GM19452 (cell line): ENCODE measurements around the gene ROPN1L.

Experiments
- ATAC-seq: cut with Tn5 transposase; IDR thresholded peaks from one replicate; pipeline ENCODE4 v1.9.1; 2021; ENCODE audit not compliant: unreplicated experiment

ROPN1L gene

DNA sequence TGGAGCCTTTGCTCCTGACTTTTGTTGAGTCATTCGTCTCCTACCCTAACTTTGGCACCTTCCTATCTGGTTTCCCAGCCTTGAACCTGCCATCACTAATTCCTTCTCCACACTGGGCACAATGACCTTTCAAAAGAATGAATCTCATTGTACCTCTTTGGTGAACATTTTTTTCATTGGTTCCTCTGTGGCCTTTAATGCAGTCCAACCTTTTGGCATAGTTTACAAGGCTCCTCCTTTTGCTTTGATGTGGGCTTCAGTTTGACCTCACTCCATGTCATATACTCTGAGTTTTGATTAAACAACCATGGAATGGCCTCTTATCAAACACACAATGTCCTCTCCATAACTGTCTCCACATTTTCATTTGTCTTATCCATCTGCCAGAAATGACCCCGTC, 14.5 kb upstream of the ROPN1L start:
- no peak for ATAC-seq

DNA sequence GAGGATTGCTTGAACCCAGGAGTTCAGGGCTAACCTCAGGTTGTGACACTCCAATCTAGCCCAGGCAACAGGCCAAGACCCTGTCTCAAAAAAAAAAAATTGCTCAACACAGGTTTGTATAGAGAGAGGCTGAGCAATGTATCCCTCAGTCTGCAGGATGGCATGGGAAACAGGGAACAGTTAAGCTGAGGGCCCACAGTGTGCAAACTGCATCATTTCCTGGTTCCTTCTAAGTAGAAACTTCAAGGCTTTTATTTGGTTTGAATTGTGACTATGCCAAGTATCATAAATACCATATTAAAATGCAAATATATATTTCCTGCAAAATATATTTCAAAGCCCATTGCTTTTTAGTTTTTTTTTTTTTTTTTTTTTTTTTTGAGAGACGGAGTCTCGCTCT, 13.7 kb upstream of the ROPN1L start:
- no peak for ATAC-seq

DNA sequence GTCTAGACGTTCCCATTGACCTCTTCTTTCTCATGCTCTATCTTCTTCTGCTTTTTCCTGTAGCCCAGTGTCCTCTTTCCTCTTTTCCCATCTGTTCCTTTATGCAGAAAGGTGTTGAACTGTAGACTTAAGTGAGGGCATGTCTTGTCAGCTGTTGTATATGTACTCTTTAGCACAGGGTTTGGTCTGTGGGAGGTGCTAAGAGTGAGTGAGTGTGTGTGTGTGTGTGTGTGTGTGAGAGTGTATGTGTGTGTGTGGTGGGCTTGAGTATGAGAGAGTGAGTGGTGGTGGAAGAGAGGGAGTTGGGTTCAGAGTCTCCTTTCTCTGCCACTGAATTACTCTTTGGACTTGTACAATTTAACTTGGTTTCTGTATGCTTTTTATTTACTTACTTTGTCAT, 10.3 kb upstream of the ROPN1L start:
- ATAC-seq = no peak

DNA sequence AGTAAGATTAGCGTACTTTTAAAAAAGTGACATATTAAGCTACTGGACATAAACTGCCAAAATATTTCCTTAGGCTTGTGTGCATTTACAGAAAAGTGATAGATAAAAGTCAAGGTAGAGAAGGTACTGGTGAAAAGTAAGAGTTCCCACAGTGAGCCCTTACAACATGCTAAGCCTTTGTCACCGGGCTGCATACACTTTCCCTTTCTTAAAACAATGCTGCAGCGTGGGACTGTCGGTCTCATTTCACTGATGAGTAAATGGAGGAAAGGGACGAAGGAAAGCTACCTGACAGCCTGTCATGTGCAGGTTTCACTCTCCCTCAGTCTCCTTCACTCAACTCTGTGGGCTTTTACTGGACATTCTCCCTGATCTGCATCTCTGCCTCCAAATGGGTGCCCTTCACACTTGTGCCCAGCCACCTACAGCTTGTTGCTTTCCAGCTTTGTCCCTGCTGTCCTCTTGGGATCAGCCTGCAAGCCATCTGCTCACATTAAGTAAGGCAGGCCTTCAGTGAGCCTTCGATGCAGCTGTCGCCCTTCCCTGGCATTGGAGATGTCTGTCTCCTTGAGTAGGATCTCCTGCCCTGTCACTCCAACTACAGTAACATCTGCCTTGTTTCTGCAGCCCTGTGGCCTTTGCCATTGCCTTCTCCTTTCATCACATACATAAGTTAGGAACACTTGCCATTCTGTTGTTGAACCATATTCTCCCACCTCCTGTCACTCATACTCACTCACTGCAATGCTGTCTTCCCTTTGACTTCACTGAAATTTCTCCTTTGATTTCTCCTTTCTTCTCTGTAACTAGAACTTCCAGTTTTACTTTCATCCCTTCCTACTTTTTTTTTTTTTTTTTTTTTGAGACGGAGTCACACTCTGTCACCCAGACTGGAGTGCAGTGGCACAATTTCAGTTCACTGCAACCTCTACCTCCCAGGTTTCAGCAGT, 9.3 kb upstream of the ROPN1L start:
- ATAC-seq = no peak

DNA sequence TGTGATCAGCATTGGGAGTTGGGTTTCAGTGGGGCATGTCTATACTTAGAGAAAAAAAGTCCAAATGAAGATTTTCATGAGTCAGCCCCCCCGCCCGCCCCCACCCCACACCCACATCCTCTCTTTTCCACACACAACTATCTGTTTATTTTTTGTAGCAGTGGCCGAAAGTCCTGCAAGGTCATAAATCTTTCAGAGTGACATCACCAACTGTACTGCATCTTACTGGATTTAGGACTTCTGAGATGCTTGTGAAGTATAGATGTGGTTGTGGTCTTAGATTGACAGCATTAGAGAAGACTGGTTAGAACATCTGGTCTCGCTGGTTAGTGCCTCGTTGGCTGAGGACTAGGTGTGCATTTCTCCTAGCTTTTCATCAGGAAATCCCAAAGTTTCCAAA, 7.3 kb upstream of the ROPN1L start:
- ATAC-seq = no peak

DNA sequence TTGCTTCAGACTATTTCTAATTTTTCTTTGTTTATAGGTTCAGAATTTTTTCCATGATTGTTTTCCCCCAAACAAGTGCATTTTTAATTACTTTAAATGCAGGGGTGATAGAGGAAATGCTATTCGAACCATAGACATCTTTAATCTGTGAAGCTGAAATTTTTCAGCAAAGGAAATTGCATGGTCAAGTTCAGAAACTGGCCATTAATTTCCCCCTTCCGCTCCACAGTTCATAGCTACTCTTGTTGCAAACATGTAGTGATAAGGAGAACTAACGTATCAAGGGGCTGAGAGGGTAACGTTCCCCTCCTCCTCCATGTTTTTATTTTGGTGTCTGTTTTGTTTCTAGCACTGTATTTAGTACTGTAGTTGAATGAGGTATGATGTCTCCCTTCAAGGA, 3.4 kb upstream of the ROPN1L start:
- no peak for ATAC-seq

DNA sequence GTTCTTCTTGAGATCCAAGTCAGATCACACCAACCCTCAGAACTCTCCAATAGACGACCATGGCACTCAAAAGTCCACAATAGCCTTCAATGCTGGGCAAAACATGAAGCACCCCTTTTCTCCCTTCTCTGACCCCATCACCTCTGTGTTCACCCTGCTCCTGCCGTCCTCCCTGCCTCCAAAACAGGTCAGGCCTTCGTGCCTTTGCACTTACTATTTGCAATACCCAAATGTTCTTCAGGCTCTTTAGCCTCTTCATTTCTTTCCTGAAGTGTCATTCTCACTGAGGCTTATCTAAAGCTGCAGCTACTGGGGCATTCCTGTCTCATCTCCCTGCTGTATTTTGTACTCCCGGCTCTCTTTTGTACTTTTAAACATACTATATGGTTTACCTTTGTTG, 2.0 kb upstream of the ROPN1L start:
- no peak for ATAC-seq

DNA sequence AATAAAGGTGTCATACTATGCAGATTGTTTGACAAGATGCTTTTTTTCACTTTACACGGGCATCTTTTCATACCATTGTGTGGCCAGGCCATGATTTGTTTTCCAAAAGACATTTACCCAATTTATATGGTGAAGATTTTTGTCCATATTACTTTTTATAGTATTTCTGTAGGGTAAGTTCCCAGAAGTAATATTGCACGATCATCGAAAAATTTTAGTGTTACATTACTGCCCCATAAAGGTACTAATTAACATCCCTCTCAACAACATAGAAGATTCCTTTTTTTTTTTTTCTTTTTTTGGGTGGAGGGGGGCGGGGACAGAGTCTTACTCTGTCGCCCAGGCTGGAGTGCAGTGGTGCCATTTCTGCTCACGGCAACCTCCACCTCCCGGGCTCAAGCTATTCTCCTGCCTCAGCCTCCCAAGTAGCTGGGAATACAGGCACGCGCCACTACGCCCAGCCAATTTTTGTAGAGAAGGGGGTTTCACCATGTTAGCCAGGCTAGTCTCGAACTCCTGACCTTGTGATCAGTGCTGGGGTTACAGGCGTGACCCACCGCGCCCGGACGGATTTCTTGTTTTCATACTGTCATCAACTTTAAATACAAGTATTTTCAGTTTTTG, 1.2 kb upstream of the ROPN1L start:
- no peak for ATAC-seq

DNA sequence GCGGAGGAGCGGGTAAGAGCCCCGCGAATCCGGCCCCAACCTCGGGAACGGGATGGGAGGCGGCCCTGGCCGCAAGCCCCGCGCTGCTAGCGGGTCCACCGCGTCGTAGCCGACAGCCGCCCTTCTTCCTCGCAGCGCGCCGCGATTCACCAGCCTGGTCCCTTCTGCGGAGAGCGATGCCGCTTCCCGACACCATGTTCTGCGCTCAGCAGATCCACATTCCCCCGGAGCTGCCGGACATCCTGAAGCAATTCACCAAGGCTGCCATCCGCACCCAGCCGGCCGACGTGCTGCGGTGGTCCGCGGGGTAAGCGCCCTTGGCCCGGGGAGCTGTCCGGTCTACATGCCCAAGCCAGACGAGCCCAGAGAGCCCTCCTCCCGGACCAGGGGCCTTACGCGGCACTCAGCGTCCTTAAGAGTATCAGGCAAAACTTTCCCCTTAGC, 335 bp downstream of the ROPN1L start:
- ATAC-seq = peak; percentile 53

DNA sequence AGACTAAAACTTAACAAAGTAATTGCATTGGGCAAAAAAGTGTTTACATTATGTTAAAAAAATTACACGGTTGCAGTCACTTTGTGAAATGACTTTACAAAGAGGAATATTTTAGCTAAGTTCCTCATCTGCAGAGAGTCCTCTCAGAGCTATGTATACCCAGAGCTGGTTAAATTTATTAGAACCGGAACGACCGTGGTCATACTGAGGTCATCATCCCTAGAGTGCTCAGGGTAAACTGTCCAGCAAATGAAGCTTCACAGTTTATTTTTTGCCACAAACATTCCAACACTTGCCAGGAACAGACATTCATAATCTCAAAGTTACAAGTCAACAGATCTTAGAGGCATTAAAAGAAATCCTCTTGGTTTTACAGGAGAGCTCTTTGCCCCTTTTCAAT, 897 bp downstream of the ROPN1L start:
- no peak for ATAC-seq

DNA sequence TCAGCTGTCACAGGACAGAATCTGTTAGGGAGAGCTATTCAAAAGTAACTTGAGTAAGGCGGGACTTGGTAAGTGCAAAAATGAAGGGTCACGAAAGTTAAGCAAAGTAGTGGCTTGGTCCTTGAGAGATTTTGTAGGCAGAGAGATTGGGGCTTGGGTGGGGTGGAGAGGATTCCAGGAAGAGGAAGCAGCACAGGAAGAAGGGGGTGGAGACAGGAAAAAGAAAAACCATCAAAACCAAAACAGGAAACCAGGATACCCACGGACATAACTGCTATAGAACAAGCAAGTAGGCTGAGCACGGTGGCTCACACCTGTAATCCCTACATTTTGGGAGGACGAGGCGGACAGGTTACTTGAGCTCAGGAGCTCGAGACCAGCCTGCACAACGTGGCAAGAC, 3.7 kb downstream of the ROPN1L start:
- ATAC-seq = no peak

DNA sequence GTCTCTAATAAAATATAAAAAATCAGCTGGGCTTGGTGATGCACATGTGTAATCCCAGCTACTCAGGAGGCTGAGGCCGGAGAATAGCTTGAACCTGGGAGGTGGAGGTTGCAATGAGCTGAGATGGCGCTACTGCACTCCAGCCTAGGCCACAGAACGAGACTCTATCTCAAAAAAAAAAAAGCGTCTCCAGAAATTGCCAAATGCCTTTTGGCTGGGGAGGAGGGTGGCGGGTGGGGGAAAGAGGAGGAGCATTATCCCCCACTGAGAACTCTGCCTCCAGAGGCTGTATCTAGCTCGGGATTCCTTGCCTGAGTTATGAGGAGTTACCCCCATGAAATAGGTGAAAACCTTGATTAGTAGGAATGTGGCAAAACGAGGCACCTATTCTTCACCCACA, 4.8 kb downstream of the ROPN1L start:
- no peak for ATAC-seq

DNA sequence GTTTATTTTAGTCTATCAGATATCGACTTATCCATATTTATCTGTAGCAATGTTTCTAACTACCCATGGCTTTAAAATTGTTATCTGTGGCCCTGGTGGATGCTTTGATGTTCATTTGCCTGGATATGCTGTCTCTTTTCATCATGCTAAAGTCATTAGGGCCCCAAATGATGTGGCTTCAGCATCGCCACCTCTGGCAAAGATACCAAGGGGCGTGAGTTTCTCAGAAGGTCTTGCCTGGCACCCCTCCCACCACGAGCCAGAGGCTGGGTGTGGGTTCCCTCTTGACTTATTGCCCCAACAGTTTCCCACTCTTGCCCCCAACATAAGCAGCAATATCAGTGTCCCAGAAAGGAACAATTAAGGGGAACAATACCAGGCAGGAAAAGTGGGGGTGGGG, 5.4 kb downstream of the ROPN1L start:
- no peak for ATAC-seq

DNA sequence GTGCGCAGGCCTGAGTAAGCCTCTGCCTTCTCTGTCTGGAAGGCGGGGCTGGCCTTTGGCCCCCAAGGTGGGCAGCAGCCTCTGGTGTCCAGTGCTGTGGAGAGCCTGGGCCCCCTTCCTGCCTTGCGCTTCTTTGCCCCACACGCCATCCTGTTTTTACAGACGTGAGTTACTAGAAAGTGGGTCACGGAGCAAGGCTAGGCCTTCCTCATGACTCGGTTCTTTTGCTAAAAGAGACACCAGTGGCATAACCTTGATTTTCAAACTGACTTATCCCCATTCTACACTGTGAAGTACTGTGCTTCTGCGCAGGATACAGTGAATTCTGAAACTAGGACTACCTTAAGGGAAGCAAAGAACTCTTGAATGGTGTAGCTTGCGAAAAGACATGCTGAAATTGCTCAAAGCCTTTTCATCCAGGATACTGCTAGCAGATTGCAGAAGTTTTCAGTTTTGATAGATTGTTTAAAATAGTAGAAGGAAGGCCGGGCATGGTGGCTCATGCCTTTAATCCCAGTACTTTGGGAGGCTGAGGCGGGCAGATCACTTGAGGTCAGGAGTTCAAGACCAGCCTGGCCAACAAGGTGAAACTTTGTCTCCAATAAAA, 7.2 kb downstream of the ROPN1L start:
- no peak for ATAC-seq

DNA sequence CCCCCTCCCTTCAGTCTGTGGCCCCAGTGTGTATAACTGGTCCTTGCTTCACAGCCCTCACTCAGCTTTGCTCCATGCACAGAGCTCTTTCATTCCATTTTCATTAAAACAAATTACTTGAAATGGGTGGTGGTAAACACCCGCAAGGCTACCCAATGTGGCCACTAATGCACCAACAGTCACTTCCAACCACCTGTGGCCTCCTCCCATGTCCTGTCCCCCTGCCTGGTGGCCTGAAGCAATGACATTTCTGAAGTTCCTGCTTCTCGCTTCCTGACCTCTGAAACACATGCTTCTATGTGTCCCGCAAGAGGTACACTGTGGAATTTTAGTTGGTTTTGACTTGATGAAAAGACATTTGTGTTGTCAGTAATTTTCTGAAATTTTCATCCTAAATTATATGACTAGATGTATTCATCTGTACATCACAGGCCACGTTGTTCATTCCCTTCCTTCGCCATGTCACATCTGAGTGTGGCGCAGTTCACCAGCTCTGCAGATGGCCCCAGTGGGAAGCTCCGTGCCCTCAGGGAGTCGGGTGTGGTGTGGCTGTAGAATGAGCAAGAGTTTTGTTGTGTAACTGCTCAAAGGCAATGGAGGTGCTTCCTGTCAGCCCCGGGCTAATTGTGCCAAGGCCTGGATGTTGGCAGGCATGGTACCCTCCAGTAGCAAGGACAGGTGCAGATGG, 9.6 kb downstream of the ROPN1L start:
- no peak for ATAC-seq

DNA sequence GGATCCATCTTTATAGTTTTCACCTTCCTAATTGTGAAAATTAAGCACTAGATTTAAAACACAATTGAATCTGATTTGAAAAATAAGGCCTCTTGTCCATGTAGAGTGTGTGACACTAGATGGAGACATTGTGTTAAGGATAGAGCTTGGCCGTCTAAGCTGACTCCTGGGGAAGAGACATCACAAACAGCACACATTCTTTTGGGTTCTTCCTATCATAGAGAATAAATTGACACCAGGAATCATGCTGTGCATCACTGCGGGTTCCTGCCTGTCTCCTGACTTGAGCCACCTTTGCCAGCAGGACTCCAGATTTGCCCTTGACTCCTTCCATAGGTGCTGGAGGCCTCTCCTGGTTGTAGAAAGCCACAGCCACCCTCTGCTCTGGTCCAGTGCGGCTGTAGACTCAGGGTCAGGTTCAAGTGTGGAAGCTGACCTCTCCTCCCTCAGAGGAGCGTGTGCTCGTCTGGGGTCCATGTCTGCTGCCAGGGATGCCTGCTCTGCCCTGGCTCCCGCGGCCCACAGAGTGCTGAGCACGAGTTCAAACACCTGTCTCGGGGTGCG, 11.2 kb downstream of the ROPN1L start:
- ATAC-seq = no peak

DNA sequence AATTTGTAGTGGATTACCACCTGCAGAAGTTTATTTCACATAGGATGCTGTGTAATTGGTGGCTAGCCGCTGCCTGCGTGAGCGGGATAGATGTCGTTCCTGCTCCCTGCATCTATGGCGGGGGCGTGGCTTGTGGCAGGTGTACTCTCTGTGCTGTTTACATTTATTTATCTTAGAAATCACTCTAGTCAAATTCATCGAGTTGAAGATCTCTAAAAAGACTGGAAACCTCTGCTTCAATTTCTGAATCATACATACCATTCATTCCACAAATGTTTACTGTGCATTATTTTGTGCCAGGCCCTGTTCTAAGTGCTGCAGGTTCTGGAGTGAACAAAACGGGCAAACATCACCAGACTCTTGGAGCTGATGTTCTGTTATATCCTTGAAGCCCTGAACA, 11.9 kb downstream of the ROPN1L start:
- no peak for ATAC-seq

DNA sequence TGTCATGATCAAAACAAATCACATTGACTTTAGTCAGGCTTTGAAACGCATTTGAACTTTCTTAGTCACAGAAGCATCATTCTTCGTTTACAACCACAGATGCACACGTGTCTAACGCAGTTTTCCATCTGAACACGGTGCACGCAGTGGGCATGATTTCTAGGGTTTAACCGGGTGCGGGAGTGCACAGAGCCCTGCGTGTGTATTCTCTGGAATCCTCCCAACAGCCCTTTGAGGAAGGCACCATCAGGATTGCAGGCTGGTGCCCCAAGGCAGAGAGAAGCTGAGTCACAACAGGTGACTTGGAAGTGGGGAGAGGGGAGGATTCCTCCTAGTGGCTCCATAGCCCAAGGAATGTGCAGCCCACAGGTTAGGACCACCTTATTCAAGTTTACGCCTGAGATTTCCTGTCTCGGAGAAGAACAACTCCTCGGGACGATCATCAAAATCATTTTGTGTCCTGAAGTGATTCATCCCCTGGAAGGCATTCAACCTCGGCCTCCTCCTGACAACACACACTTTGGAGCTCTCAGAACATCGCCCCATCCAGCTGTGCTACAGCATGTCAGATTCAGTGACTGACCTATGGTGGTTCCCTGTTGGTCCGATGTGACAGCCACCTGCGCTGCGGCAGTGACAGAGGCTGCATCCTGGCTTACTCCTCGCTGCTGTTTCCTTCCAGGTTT, 13.1 kb downstream of the ROPN1L start:
- ATAC-seq = no peak

DNA sequence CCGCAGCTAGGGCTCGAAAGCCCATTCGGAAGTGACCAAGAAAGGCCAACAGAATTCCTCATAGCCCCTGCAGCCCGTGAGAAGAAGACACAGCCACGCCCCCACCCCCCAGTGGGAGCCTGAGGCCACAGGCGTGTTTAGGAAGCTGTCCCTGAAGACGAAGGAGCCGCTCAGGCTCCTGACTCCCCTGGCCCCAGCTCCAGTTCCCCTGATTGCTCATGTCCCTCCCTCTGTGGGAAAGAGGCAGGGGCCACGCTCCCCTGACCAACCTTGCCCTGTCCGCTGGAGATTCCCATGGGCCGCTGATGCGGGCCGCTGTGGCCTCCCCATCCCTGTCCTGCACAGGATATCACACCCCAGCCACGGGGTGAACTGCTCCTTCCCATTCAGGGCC, 13.6 kb downstream of the ROPN1L start:
- no peak for ATAC-seq

DNA sequence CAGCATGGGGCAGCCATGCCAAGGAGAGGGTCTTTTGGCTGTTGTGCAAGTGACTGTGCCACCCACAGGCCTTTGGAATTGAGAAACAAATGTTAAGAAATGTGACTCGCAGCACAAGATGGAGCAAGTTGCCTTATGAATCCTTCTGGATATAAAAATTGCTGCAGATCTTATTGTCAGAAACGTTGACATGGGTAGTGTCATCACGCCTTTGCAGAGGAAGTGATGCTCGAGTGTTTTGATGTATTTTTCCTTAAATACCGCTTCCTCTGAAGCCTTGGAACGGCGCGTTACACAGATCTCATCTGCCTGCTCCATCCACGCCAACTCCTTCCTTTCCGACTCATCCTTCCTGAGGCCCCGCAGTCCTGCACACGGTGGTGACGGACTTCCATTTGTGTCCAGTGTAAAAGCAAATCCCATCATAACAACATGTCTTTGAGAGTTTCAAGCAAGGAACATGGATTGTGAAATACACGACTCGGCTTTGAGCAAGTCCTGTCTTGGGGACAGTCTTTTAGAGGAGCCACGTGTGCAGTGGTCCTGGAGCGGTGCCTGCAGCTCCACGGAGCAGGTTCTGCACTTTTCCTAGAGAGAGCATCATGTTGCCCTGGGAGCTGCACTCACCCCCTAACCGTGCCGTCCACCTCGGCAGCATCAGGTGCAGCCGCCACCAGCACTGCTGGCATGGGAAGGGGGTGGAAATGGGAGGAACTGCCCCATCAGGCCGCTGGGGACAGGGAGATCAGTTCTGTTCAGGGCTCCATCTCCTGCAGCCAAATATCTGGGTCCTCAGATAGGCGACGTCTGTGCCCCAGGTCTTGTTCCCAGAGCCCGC, 15.1 kb downstream of the ROPN1L start:
- no peak for ATAC-seq
